Measurements from ENCODE around the gene KRI1.
A peak's percentile ranks its signal among the peaks of the same experiment; 100 is the strongest.

The KRI1 gene

DNA sequence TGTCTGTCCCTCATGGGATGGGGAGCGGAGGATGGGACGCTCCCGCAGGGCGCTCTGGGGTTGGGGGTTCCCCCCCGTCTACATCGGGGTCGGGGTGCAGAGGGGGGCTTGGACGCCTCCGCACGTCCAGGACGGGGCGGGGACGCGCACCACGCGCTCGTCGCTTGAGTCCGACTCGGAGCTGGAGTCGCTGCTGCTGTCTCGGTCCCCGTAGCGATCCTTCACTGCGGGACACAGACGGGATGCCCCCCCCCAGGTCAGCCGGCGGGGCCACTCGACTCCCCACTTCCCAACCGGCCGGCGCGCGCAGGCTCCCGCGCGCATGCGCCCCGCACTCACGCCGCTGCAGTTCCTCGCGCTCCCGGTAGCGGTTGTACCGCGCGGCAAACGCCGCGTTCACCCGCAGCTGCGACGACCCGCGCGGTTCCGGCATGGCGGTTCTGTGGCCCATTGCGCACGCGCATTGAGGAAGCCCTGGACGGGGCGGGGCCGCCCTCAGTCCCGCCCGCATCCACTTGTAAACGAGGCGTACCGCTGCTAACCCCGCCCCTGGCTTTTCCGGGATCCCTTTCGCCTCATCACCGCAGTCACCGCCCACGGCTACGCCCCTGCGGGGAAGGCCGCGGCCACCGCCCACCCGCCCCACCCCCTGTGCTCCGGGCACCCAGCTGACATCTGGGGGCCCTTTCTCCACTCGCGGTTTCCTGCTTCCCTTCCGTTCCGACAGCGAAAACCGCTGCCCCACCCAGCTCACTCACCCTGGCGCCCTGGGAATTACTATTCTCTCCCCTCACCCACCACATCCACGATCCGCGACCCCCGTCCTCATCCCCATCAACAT lies at the start of gene KRI1:
Gene KRI1, minus strand, starts transcription at position 444 of the 841 bp plus-strand sequence. Its CDS starts 11 bp downstream, at position 433.
- DNase-seq, result peak; percentile 89

DNA sequence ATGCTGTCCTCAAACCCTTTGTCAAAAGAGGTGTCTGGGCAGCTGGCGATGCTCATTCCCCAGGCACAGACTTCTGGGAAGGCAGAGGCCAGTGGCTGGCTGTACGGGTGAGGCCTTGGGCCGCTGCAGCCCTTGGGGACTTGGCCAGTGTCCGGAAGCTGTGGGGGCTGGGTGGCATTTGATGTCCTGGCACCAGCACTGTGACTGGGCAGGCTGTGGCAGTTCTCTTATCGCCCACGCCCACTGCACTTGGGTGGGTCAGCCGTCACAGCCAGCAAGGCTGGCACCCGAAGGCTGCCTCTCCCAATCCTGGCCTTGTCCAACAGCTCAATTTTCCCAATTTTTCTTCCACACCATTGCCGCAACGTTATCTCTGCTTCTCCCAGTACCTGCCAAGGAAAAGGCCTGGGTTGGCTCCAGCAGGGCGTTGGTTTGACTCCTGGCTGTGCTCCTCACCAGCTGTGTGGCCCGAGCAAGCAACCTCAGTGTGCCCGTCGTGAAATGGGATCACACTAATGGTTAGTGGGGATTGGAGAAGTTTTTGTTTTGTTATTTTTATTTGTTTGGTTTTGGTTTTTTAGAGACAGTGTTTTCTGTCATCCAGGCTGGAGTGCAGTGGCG lies 46.8 kb upstream of the KRI1 start:
- DNase-seq, result no peak

DNA sequence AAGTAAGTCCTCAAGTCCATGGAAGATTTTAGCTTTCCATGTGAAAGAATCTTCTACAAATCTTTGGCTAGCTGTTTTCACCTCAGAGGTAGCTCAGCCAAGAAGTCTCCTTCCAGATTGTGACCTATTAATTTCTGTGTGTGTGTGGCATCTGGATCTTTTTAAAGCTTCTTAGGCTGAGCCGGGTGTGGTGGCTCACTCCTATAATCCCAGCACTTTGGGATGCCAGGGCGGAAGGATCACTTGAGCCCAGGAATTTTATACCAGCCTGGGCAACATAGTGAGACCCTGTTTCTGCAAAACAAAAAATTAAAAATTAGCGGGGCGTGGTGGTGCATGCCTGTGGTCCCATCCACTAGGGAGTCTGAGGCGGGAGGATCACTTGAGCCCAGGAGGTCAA lies 46.1 kb upstream of the KRI1 start:
- no peak for DNase-seq

DNA sequence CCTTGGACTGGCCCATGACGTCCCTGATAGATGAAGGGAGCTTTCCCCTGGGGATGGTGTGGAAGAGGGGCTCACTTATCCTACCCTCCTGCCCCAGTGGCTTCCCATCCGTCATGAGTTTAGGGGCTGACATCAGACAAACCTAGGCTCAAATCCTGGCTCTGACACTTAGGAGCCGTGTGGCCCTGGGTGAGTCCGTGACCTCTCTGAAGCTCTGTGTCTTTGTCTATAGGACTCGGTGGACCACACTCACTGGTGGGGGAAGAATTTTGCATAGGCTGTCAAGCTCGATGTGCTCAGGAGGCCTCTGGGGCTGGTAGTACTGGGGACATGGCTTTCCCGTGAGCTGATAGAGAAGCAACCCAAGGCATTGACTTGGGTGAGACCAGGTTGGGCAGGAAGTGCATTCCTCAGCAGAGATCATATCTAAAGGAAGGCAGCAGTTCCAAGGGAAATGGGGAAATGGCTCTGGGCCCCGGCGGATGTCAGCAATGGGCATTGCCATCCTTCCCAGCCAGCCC lies 38.7 kb upstream of the KRI1 start:
- DNase-seq, result no peak

DNA sequence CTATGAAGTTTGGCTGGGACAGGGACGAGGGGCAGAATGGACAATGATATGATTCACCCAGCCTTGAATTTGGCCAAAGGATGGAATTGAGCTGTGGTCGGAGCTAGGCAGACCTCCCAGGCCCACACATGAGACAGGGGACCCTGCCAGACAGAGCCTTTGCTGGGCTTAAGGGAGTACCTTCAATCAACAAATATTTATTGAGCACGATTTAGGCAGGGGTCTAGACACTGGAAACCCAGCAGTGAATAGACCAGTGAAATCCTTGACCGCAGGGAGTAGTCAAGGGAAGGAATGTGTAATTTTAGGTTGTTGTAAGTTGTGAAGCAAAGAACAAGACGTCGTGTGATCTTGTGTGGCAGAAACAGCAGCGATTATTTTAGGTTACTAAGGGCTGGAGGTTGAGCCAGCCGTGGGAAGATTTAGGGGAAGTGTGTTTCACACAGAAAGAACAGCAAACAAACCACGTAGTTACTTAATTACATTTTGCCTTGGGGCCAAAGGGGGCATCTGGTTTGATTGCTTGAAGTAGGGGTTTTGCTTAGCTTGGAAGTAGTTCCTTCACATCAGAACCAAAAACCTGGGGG lies 38.2 kb upstream of the KRI1 start:
- no peak for DNase-seq

DNA sequence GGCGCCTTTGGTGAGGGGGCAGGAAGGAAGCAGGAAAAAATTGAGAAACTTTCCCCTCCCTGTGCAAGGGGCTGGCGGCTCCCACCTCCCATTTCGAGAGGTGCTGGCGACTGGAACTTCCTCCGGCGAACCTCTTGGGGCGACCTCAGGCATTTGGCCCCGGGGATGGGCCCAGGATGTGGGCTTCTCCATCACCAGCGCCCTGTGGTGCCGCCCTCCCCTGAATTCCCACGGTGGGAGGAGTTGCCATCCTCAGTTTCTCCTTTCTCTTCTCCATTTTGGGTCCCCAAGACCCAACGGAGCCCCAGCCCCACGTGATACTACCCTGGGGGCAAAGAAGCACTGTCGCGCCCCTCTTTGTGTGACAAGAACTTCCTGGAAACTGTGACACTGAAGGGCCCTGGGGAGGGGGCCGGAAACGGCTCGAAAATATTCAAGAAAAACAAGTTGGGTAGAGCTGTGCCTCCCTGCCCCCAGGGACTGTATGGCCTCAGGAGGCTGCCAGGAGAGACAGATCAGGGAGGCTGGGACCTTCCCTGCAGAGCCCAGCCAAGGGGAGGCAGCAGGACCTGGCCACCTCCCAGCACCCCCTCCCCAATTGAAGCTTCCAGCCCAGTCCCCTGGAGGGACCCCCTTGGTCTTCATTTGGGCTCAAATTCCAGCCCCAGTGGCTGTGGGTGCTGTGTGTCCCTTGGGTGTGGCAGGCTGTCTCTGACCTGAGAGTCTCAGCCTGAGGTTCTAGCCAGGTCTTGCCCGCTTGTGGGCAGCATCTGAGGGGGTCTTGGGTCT lies 37.5 kb upstream of the KRI1 start:
- DNase-seq, result no peak

DNA sequence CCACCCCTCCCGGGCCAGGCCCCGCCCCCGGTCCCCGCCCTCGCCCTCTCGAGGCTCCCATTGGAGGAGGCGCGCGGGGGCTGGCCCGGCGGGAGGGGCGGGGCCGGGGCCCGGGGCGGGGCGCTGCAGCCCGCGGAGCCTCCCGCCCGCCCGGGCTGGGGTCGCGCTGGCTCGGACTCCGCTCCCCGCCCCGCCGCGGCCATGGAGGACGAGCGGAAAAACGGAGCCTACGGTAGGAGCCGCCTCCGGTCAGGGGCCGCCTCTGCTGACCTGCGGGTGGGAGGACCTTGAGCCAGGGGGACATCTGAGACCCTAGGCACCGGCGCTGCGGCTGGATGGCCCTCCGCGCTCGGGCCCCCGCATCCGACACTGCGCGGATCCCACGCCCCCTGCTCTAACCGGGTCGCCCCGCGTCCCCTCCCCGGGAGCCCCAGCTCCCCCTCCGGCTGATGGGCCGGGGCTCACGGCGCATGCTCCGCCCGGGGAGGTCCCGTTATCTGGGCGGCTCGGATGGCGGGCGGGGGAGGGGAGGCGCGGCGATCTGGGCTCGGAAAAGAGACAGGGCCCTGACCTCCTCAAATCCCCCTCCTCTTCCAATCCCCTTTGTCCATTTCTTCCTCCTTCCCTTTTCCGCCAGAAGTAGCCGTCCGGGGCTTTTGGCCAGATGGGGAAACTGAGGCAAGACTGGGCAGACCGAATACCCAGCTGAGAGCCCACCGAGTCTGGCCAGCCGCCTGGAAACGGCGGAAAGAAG lies 36.7 kb upstream of the KRI1 start:
- peak; percentile 45 for DNase-seq

DNA sequence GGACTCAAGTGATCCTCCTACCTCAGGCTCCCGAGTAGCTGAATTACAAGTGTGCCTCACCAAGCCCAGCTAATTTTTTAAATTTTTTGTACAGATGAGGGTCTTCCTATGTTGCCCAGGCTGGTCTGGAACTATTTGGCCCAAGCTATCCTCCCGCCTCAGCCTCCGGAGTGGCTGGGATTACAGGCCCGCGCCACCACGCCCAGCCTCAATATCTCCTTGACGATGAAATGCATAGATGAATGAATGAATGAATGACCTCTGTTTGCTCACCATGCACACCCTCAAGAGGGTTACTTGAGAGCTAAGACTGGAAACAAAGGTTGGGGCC lies 36.2 kb upstream of the KRI1 start:
- no peak for DNase-seq

DNA sequence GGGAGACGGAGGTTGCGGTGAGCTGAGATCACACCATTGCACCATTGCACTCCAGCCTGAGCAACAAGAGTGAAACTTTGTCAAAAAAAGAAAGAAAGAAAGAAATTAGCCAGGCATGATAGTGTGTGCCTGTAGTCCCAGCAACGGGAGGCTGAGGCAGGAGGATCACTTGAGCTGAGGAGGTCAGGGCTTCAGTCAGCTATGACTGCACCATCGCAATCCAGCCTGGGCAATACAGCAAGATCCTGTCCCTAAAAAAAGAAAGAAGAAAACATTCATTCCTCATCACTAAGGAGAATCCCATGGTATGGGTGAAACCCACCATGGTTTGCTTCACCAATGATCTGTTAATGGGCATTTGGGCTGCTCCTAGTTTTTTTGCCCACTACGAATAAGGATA lies 34.3 kb upstream of the KRI1 start:
- DNase-seq, result no peak

DNA sequence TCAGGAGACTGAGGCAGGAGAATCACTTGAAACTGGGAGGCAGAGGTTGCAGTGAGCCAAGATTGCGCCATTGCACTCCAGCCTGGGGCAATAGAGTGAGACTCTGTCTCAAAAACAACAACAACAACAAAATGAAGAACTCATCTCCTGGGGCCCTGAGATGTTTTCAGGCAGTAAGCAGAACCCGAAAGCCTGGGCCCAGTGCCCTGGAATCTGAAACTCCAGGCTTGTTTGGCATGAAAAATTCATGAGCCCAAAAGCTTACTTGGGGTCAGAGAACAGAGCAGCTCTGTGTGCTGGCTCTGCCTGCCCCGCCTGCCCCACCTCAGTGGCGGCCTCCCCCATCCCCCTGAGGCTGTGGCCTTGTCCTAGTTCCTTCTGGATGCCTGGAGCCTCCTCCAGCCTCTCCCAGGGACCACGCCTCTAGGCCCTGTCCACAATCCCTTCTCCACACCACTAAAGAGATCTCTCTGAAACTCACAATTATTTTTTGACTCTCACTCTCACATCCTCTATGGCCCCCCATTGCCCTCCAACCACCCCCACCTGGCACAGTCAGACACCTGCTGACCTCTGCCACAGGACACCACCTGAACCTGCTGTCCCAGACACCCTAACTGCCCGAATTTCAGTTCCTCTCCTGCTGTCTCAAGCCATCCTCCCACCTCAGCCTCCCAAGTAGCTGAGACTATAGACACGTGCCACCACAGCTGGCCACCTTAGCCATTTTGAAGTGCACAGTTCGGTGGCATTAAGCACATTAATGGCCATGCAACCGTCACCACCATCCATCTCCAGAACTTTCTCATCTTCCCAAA lies 28.2 kb upstream of the KRI1 start:
- no peak for DNase-seq

DNA sequence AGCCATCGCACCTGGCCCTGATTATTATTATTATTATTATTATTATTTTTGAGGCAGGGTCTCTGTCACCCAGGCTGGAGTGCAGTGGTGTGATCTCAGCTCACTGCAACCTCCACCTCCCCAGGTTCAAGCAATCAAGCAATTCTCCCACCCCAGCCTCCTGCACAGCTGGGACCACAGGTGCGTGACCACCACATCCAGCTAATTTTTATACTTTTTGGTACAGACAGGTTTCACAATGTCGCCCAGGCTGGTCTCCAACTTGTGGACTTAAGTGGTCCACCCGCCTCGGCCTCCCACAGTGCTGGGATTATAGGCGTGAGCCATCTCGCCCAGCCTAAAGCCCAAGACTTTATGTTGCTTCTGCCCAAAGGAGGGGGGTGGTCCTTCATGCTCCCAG lies 27.3 kb upstream of the KRI1 start:
- no peak for DNase-seq

DNA sequence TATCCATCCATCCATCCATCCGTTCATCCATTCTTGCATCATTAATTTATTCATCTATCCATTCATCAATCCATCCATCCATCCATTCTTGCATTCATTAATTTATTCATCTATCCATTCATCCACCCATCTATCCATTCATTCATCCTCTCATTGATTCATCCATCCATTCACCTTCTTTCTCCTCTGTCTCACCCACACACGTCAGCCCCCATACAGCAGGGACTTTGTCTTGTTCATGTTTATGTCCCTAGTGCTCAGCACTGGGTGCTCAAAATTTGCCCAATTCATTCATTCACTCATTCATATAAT lies 22.0 kb upstream of the KRI1 start:
- DNase-seq, result no peak

DNA sequence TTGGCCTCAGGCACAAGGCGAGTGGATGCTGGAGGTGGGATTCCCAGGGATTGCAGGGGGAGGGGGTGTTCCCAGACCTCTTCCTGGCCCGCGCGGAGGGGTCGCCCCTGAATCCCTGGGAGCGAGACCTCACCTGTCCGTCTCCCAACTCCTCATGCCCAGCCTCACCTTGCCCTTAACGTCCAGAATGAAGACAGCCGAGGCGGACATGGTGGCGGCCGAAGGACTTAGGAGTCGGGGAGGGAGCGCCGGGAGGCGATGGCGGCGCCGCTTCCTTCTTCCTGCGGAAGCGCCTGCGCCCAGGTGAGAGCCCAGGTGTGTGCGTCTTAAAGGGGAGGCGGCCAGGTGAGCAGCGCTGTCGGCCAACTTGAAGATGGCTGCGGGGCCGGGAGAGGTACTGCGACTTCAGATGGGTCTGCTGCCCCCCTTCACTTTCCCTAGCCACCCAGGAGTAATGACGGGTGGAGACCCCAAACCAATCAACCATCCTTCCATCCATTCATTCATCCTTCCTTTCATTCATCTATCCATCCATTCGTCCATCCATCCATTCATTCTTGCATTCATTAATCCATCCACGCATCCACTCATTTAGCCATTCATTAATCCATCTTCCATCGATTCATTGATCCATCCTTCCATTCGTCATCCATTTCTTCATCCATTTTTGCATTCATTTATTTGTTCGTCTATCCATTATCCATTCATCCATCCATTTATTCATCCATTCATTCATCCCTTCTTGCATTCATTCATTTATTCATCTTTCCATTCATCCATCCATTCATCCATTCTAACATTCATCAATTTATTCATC lies 21.4 kb upstream of the KRI1 start, which contains the start of gene AP1M2:
Gene AP1M2, minus strand, starts transcription at position 291 of the 817 bp plus-strand sequence. Its CDS starts 81 bp downstream, at position 210.
- peak; percentile 20 for DNase-seq

DNA sequence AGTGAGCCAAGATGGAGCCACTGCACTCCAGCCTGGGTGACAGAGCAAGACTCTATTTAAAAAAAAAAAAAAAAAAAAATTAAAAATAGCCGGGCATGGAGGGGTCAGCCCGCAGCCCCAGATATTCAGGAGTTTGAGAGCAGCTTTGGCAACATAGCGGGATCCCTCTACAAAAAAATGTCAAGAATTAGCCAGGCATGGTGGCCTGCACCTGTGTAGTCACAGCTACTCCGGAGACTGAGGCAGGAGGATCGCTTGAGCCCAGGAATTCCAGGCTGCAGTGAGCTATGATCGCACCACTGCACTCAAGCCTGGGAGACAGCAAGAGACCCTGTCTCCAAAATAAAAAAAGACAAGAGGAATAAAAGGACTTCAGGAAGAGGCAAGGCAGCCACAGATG lies 20.6 kb upstream of the KRI1 start:
- no peak for DNase-seq

DNA sequence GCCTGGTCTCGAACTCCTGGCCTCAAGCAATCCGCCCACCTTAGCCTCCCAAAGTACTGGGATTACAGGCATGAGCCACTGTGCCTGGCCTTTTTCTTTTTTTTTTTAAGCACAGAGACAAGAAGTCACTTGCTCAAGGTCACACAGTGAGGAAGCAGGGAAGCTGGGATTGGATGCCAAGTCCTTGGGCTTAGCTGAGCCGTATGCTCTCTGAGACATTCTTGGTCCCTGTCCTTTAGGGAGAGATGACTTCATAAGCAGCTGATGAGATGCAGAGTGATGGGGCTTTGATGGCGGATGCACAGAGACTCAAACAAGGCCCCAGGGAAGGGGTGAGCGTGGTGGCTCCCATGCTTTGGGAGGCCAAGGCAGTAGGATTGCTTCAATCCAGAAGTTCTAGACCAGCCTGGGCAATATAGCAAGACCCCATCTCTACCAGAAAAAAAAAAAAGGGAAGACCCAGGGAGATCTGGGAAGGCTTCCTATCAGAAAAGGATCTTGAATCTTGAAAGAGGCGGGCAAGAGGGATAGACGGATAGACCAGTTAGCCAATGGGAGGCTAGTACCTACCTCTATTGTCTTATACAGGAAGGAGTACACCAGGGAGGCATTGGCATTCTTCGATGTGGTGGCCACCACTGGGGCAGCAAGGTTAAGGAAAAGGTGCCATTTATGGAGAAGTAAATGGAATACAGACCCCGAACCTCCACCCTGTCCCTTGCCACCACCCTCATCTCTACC lies 17.4 kb upstream of the KRI1 start:
- DNase-seq, result no peak

DNA sequence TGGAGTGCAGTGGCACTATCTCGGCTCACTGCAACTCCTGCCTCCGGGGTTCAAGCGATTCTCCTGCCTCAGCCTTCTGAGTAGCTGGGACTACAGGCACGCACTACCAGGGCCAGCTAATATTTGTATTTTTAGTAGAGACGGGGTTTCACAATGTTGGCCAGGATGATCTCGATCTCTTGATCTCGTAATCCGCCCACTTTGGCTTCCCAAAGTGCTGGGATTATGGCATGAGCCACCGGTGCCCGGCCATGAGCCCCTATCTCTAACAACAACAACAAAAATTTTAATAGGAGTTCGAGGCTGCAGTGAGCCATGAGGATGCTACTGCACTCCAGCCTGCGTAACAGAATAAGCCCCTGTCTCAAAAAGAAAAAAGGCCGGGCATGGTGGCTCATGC lies 16.3 kb upstream of the KRI1 start:
- no peak for DNase-seq

DNA sequence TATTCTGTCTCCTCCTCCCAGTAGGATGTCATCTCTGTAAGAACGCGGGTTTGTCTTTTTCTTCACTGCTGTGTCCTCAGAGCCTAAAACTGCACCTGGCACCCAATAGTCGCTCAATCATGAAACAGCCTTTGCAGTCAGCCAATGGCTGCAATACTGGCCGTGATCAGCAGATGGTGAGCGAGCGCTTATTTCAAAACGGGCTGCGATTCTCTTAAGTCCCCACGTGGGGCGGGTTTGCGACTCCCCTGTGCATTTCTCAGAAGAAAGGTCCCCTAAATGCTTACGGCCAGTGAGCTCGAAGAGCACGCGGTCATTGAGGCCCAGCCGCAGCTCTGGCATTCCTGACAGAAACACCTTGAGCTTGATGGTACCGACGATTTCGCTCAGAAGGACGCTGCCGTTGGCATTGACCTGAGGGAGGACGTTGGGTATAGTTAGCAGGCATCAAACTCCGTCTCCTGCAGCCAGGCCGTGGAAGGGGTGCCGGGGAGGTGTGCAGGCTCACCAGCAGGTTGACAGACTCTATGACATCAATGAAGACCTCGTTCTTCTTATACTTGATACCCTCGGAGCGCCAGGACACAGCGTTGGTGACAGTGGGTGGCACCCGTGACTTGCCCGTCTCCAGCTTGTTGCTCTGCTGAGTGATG lies 15.3 kb upstream of the KRI1 start:
- no peak for DNase-seq

DNA sequence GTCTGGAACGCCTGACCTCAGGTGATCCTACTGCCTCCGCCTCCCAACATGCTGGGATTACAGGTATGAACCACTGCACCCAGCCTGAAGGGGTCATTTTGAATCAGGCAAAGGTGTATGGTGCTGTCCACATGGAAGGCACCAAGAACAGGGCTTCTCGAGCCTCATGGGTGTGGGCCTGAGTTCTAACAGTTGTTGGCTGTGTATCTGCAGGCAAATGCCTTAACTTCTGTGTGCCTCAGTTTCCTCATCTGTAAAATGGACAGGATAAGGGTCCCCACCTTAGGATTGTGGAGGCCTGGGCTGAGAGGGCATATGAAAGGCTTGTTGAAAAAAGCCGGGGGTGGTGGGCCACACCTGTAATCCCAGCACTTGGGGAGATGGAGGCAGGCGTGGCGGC lies 12.1 kb upstream of the KRI1 start:
- DNase-seq, result no peak

DNA sequence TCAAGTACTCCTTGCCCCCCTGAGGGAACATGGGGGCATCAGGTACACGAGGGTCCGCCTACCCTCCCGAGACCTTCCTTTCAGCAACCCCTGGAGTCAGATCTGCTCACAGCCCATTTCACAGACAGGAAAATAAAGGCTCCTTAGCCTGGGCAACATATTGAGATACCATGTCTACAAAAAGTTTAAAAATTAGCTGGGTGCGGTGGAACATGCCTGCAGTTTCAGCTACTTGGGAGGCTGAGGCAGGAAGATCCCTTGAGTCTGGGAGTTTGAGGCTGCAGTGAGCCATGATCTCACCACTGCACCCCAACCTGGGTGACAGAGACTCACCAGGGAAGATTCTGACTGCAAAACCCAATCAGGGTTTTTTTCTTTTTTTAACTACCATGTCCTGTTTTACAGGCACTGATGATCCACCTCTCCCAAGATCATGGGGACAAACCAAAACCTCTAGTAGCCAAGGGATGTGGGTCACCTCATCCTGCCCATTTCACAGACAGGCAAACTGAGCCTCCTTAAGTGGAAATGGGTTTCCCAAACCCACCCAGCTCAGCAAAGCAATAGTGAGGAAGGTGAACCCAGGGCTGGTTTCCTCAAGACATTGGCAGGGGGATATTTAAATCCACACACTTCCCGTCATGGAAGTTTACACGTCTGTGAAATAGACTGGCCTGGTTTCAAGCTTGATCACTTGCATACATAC lies 9.4 kb upstream of the KRI1 start:
- no peak for DNase-seq
